Fibroblast of pulmonary artery (primary cell): ENCODE results near the gene COL11A2.
"Not testable (repeated sequence)": the region's sequence is repeated elsewhere in the genome, so short reads cannot be mapped to it uniquely, and the experiment has no call there.

ENCODE experiments used
- DNase-seq: peaks from one replicate; pipeline ENCODE4 v3.0.0-alpha.2; 2010; ENCODE audit warnings: low read depth
- H3K4me3 ChIP-seq: replicated peaks from 2 replicates; pipeline ENCODE4 v1.5.1; 2011; ENCODE audit warnings: low read depth, mild to moderate bottlenecking, control low read depth, low read length, moderate library complexity
- CTCF ChIP-seq: IDR thresholded peaks from 2 replicates; pipeline ENCODE4 v1.5.1; 2011; ENCODE audit warnings: mild to moderate bottlenecking, control low read depth, low read length, inconsistent platforms; ENCODE audit errors: missing control alignments

The COL11A2 gene

GRCh38 chr6:33192105-33192646, at the start of gene COL11A2:
Gene COL11A2, minus strand, starts transcription at chr6:33192467. Its CDS starts 227 bp downstream, at chr6:33192240.
- no peak for DNase-seq
- H3K4me3 ChIP-seq, result peak within 1 kb of the TSS; percentile 33
- no peak for TF ChIP-seq CTCF

- H3K4me3 ChIP-seq, result no peak overlapping the region
- DNase-seq, result no peak
- no peak for TF ChIP-seq CTCF
Measured at GRCh38 chr6:33241968-33242367, 49.7 kb upstream of the COL11A2 start.

- no peak for TF ChIP-seq CTCF
- no peak for DNase-seq
- H3K4me3 ChIP-seq, result no peak overlapping the region
Measured at GRCh38 chr6:33237741-33238140, 45.5 kb upstream of the COL11A2 start.

GRCh38 chr6:33236852-33237251, 44.6 kb upstream of the COL11A2 start:
- TF ChIP-seq CTCF, result no peak
- no peak for DNase-seq
- H3K4me3 ChIP-seq, result no peak overlapping the region

- no peak for DNase-seq
- H3K4me3 ChIP-seq, result no peak overlapping the region
- TF ChIP-seq CTCF, result no peak
Measured at GRCh38 chr6:33236328-33236727, 44.1 kb upstream of the COL11A2 start.

- no peak for TF ChIP-seq CTCF
- DNase-seq, result no peak
- H3K4me3 ChIP-seq, result no peak overlapping the region
Measured at GRCh38 chr6:33235221-33235634, 43.0 kb upstream of the COL11A2 start.

GRCh38 chr6:33226503-33227120, 34.3 kb upstream of the COL11A2 start:
- DNase-seq, result not testable (repeated sequence)

More at GRCh38 chr6:33226503-33227120, 34.3 kb upstream of the COL11A2 start:
- H3K4me3 ChIP-seq, result not testable (repeated sequence)
